Ishikawa (cell line): Measurements from ENCODE around the gene LIX1L.

Source experiments
- CEBPB ChIP-seq: IDR thresholded peaks from 2 replicates; pipeline ENCODE4 v1.6.1; 2012
- CREB1 ChIP-seq: IDR thresholded peaks from 2 replicates; pipeline ENCODE4 v1.6.1; 2012; ENCODE audit warnings: low read depth
- EGR1 ChIP-seq: IDR thresholded peaks from 2 replicates; pipeline ENCODE4 v1.6.1; 2012
- EP300 ChIP-seq: IDR thresholded peaks from 2 replicates; pipeline ENCODE4 v1.6.1; 2012; ENCODE audit warnings: borderline replicate concordance
- FOXM1 ChIP-seq: IDR thresholded peaks from 2 replicates; pipeline ENCODE4 v1.6.1; 2012; ENCODE audit warnings: low read depth, borderline replicate concordance
- MAX ChIP-seq: IDR thresholded peaks from 2 replicates; pipeline ENCODE4 v1.6.1; 2012
- NFIC ChIP-seq: IDR thresholded peaks from 2 replicates; pipeline ENCODE4 v1.6.1; 2012
- RAD21 ChIP-seq: IDR thresholded peaks from 2 replicates; pipeline ENCODE4 v1.6.1; 2012; ENCODE audit warnings: low read depth
- REST ChIP-seq: IDR thresholded peaks from 2 replicates; pipeline ENCODE4 v1.6.1; 2012; ENCODE audit warnings: low read depth, mild to moderate bottlenecking
- TAF1 ChIP-seq: IDR thresholded peaks from 2 replicates; pipeline ENCODE4 v1.6.1; 2012; ENCODE audit warnings: low read depth, mild to moderate bottlenecking
- TCF12 ChIP-seq: IDR thresholded peaks from 2 replicates; pipeline ENCODE4 v1.6.1; 2012; ENCODE audit warnings: low read depth
- TEAD4 ChIP-seq: IDR thresholded peaks from 2 replicates; pipeline ENCODE4 v1.6.1; 2012
- USF1 ChIP-seq: IDR thresholded peaks from 2 replicates; pipeline ENCODE4 v1.6.1; 2012
- YY1 ChIP-seq: IDR thresholded peaks from 2 replicates; pipeline ENCODE4 v1.6.1; 2012; ENCODE audit warnings: low read depth
- ZBTB7A ChIP-seq: IDR thresholded peaks from 2 replicates; pipeline ENCODE4 v1.6.1; 2012; ENCODE audit warnings: low read depth

LIX1L gene

GRCh38 chr1:145960468-145961108 is 2.8 kb upstream of the LIX1L start:
- no peak for TF ChIP-seq ZBTB7A
- TF ChIP-seq REST = no peak
- peak; percentile 20; the same call in 1 of the 2 replicates for TF ChIP-seq EP300
- TF ChIP-seq CEBPB = no peak
- no peak for TF ChIP-seq RAD21
- TF ChIP-seq TAF1 = peak; percentile 50; the same call in 1 of the 2 replicates
- TF ChIP-seq USF1 = no peak
- no peak for TF ChIP-seq EGR1
- TF ChIP-seq CREB1 = no peak
- 0 out of 2 replicates have a peak, but pooled peaks have one; percentile 31 for TF ChIP-seq TCF12
- 0 out of 2 replicates have a peak, but pooled peaks have one; percentile 19 for TF ChIP-seq YY1
- no peak for TF ChIP-seq NFIC
- no peak for TF ChIP-seq FOXM1
- peak; percentile 64 for TF ChIP-seq MAX
- no peak for TF ChIP-seq TEAD4

- no peak for TF ChIP-seq MAX
- TF ChIP-seq TEAD4 = no peak
- TF ChIP-seq EP300 = no peak
- TF ChIP-seq NFIC = no peak
- TF ChIP-seq ZBTB7A = no peak
- TF ChIP-seq TCF12 = no peak
- no peak for TF ChIP-seq CEBPB
- no peak for TF ChIP-seq EGR1
- TF ChIP-seq USF1 = no peak
- TF ChIP-seq REST = no peak
- no peak for TF ChIP-seq YY1
- no peak for TF ChIP-seq FOXM1
- TF ChIP-seq CREB1 = no peak
- no peak for TF ChIP-seq TAF1
- TF ChIP-seq RAD21 = no peak
Measured at GRCh38 chr1:145959957-145960467, 2.2 kb upstream of the LIX1L start.

- no peak for TF ChIP-seq EGR1
- TF ChIP-seq NFIC = no peak
- TF ChIP-seq CEBPB = no peak
- TF ChIP-seq TAF1 = no peak
- no peak for TF ChIP-seq REST
- no peak for TF ChIP-seq ZBTB7A
- TF ChIP-seq TCF12 = no peak
- TF ChIP-seq FOXM1 = no peak
- no peak for TF ChIP-seq MAX
- no peak for TF ChIP-seq RAD21
- no peak for TF ChIP-seq EP300
- TF ChIP-seq TEAD4 = no peak
- no peak for TF ChIP-seq YY1
- TF ChIP-seq CREB1 = no peak
- TF ChIP-seq USF1 = no peak
Measured at GRCh38 chr1:145959333-145959732, 1.5 kb upstream of the LIX1L start.

- TF ChIP-seq RAD21 (no peak), TAF1 (no peak), FOXM1 (no peak), ZBTB7A (no peak), YY1 (no peak), MAX (no peak), TCF12 (no peak), REST (no peak), CREB1 (no peak), USF1 (no peak), NFIC (no peak), EGR1 (no peak)
Measured at GRCh38 chr1:145958734-145959133, 917 bp upstream of the LIX1L start.
